ENCODE results near the gene MT1B. TPM values are rescaled to one million over a fixed set of nuclear protein-coding genes. Genes with fewer than 3 reads are reported as not detected.
"Not testable (repeated sequence)": the region's sequence is repeated elsewhere in the genome, so short reads cannot be mapped to it uniquely, and the experiment has no call there.

The MT1B gene
- total and polyA plus RNA-seq, 4 donors, result 1.2 to 1.5 TPM; not detected in 2

DNA sequence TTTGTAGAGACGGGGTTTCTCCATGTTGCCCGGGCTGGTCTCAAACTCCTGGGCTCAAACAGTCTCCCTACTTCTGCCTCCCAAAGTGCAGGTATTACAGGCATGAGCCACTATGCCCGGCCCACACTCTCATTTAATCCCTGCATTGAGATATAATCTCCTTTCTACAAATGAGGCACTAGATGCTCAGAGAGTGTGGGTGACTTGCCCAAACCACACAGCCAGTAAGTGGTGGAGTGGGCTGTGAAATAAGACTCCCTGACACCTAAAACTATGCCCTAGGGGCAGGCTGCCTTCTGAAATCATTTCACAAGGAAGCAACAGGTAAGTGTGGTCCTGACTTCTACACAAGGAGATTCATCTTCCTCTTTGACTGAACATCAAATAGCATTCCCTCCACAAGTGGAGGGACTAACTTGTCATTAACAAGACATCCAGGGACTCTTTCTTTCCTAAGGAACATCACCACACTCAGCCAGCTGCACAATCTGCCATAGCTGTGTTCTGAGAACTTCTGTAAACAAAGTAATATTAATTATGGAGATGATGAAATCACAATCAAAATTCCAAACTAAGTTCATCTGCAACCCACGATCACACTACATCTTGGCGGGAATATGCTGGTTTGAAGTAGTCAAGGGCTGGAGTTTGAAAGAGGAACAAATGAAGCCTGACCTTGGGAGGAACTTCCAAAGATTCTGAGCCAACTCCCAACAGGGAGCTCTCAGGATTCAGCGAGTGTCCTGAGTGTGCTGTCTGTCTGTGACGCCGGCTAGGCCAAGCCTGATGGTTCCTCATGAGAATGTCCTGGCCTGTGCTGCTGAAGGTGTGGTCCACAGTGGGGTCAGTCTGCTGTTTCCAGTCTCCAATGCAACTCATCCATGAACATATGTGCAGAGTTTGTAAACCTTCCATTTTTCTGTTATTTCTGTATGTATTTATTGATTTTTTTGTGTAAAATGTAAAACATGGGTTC lies 13.9 kb downstream of the MT1B start:
- TF ChIP-seq HNF4A (conservative IDR thresholded peaks at IDR 0.05) (peak in 1 of 2 donors; percentile 10), TAF1 (conservative IDR thresholded peaks at IDR 0.05) (peak; percentile 14), JUND (IDR thresholded peaks at IDR 0.05) (peak in 1 of 2 donors; percentile 47), SP1 (IDR thresholded peaks at IDR 0.05) (peak; percentile 50), EGR1 (IDR thresholded peaks at IDR 0.05; ENCODE audit: low read depth in 2 of 2) (peak in 1 of 2 donors; percentile 6)
- TF ChIP-seq, protein P1, sequence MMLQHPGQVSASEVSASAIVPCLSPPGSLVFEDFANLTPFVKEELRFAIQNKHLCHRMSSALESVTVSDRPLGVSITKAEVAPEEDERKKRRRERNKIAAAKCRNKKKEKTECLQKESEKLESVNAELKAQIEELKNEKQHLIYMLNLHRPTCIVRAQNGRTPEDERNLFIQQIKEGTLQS (IDR thresholded peaks at IDR 0.05), result peak; percentile 31
- H3K9me3 ChIP-seq (ENCODE audit: control insufficient read depth in 4 of 4, low read length in 3 of 4); H3K36me3 ChIP-seq (ENCODE audit: control insufficient read depth in 4 of 4, insufficient read depth in 3 of 4, low read depth in 1 of 4, low read length in 3 of 4); H3K27me3 ChIP-seq (ENCODE audit: control insufficient read depth in 4 of 4, insufficient read depth in 4 of 4, low read length in 3 of 4); H3K9ac ChIP-seq (ENCODE audit: low read depth in 1 of 2, low read length in 2 of 2); DNase-seq (ENCODE audit: low spot score): not testable (repeated sequence)
- WGBS, result 56% methylated on average over 8 of the region's 8 CpGs
- Histone ChIP-seq H3K27ac (ENCODE audit: low read depth in 1 of 2, low read length in 2 of 2) (peak overlapping the region; percentile 38 to 94), H3K4me3 (ENCODE audit: low read depth in 1 of 3, low read length in 3 of 3) (peak overlapping the region in 1 of 3 donors; percentile 97), H3K4me1 (ENCODE audit: control insufficient read depth in 4 of 4, insufficient read depth in 4 of 4, low read length in 3 of 4) (peaks cover 0 to 16% (median 7%) of the 10 kb centered on the region in 4 donors)

DNA sequence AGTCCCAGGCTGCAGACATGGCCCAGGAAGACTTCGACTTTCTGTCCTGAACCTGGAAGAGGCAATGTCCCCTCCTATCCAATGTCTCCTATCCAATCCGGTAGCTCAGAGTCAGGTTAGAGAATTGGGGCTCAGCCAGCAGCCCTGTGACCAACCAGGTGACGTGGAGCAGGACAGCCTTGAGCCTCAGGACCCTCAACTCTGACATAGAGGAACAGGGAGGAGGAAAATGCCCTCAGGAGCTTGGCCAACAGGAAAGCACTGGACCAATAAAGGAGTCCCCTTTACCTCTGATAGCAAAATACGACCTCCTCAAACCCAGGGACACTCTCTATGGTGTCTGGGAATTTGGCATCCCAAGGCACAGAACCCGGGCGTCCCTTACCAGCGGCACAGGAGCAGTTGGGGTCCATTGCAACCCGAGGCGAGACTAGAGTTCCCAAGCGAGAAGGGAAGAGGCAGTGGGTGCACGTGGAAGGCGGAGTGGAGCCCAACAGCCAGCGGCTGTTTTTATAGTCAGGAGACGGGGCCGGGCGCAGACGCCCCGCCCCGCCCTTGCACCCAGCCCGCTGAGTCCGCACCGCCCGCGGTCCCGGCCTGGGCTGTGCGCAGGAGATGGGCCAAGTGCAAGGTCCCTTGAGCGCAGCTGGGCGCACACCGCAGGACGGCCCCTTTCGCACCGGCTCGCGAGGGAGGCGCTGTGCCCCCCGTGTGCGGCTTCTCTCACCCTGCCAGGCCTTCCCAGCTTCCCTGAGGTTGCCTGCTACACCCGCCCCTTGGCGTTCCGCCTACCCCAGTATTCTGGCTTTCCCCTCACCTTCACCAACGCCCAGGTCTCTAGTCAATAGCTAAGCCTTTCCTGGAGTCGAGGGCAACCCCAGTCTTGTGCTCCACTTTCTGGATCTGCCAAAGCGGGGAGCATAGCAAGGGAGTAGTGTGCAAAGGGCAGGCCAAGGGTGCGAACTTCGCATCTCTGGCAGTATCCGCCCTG lies 16.2 kb downstream of the MT1B start, which contains the start of gene MT1G:
MT1G (minus strand) TSS at position 485 of the 991 bp plus-strand sequence; CDS start at position 413, 72 bp downstream.
- Histone ChIP-seq H3K9ac (ENCODE audit: low read depth in 1 of 2, low read length in 2 of 2) (peak within 1 kb of the TSS; percentile 72 to 92), H3K4me1 (ENCODE audit: control insufficient read depth in 4 of 4, insufficient read depth in 4 of 4, low read length in 3 of 4) (peaks cover 0 to 20% (median 10%) of the 10 kb centered on the region in 4 donors), H3K4me3 (ENCODE audit: low read depth in 1 of 3, low read length in 3 of 3) (peak within 1 kb of the TSS; percentile 55 to 97 (median 71)), H3K36me3 (ENCODE audit: control insufficient read depth in 4 of 4, insufficient read depth in 3 of 4, low read depth in 1 of 4, low read length in 3 of 4) (no peaks in the 10 kb centered on the region), H3K27ac (ENCODE audit: low read depth in 1 of 2, low read length in 2 of 2) (peak within 1 kb of the TSS; percentile 90 to 94), H3K9me3 (ENCODE audit: control insufficient read depth in 4 of 4, low read length in 3 of 4) (no peaks in the 10 kb centered on the region), H3K27me3 (ENCODE audit: control insufficient read depth in 4 of 4, insufficient read depth in 4 of 4, low read length in 3 of 4) (no peaks in the 10 kb centered on the region)
- 5% methylated on average over 46 of the region's 46 CpGs for WGBS
- peak; percentile 83 for DNase-seq (ENCODE audit: low spot score)
- TF ChIP-seq SP1 (IDR thresholded peaks at IDR 0.05), result peak; percentile 90
- peak; percentile 36 to 71 for TF ChIP-seq RXRA (IDR thresholded peaks at IDR 0.05)
- TF ChIP-seq, protein P2, sequence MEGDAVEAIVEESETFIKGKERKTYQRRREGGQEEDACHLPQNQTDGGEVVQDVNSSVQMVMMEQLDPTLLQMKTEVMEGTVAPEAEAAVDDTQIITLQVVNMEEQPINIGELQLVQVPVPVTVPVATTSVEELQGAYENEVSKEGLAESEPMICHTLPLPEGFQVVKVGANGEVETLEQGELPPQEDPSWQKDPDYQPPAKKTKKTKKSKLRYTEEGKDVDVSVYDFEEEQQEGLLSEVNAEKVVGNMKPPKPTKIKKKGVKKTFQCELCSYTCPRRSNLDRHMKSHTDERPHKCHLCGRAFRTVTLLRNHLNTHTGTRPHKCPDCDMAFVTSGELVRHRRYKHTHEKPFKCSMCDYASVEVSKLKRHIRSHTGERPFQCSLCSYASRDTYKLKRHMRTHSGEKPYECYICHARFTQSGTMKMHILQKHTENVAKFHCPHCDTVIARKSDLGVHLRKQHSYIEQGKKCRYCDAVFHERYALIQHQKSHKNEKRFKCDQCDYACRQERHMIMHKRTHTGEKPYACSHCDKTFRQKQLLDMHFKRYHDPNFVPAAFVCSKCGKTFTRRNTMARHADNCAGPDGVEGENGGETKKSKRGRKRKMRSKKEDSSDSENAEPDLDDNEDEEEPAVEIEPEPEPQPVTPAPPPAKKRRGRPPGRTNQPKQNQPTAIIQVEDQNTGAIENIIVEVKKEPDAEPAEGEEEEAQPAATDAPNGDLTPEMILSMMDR (IDR thresholded peaks at IDR 0.05; ENCODE audit: low read depth, low read length, missing input control), result peak; percentile 4
- TF ChIP-seq, protein P3, sequence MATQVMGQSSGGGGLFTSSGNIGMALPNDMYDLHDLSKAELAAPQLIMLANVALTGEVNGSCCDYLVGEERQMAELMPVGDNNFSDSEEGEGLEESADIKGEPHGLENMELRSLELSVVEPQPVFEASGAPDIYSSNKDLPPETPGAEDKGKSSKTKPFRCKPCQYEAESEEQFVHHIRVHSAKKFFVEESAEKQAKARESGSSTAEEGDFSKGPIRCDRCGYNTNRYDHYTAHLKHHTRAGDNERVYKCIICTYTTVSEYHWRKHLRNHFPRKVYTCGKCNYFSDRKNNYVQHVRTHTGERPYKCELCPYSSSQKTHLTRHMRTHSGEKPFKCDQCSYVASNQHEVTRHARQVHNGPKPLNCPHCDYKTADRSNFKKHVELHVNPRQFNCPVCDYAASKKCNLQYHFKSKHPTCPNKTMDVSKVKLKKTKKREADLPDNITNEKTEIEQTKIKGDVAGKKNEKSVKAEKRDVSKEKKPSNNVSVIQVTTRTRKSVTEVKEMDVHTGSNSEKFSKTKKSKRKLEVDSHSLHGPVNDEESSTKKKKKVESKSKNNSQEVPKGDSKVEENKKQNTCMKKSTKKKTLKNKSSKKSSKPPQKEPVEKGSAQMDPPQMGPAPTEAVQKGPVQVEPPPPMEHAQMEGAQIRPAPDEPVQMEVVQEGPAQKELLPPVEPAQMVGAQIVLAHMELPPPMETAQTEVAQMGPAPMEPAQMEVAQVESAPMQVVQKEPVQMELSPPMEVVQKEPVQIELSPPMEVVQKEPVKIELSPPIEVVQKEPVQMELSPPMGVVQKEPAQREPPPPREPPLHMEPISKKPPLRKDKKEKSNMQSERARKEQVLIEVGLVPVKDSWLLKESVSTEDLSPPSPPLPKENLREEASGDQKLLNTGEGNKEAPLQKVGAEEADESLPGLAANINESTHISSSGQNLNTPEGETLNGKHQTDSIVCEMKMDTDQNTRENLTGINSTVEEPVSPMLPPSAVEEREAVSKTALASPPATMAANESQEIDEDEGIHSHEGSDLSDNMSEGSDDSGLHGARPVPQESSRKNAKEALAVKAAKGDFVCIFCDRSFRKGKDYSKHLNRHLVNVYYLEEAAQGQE (IDR thresholded peaks at IDR 0.05), result peak; percentile 75
- peak in 1 of 2 donors; percentile 16 for TF ChIP-seq GABPA (IDR thresholded peaks at IDR 0.05 in 1 of 2, conservative IDR thresholded peaks at IDR 0.05 in 1 of 2)
- TF ChIP-seq HNF4A (conservative IDR thresholded peaks at IDR 0.05), result peak; percentile 63
- TF ChIP-seq EGR1 (IDR thresholded peaks at IDR 0.05; ENCODE audit: low read depth in 2 of 2), result peak in 1 of 2 donors; percentile 32
- TF ChIP-seq, protein P4, sequence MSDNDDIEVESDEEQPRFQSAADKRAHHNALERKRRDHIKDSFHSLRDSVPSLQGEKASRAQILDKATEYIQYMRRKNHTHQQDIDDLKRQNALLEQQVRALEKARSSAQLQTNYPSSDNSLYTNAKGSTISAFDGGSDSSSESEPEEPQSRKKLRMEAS (IDR thresholded peaks at IDR 0.05), result no peak
- peak in 1 of 2 donors; percentile 37 for TF ChIP-seq RAD21 (IDR thresholded peaks at IDR 0.05)
- peak in 1 of 2 donors; percentile 58 for TF ChIP-seq JUND (IDR thresholded peaks at IDR 0.05)
- no peak for TF ChIP-seq FOXA1 (IDR thresholded peaks at IDR 0.05)
- peak; percentile 59 for TF ChIP-seq YY1 (IDR thresholded peaks at IDR 0.05)
- TF ChIP-seq NR2F2 (IDR thresholded peaks at IDR 0.05), result no peak
- TF ChIP-seq, protein P5, sequence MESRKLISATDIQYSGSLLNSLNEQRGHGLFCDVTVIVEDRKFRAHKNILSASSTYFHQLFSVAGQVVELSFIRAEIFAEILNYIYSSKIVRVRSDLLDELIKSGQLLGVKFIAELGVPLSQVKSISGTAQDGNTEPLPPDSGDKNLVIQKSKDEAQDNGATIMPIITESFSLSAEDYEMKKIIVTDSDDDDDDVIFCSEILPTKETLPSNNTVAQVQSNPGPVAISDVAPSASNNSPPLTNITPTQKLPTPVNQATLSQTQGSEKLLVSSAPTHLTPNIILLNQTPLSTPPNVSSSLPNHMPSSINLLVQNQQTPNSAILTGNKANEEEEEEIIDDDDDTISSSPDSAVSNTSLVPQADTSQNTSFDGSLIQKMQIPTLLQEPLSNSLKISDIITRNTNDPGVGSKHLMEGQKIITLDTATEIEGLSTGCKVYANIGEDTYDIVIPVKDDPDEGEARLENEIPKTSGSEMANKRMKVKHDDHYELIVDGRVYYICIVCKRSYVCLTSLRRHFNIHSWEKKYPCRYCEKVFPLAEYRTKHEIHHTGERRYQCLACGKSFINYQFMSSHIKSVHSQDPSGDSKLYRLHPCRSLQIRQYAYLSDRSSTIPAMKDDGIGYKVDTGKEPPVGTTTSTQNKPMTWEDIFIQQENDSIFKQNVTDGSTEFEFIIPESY (IDR thresholded peaks at IDR 0.05), result peak; percentile 48
- TF ChIP-seq FOXA2 (IDR thresholded peaks at IDR 0.05), result no peak
- peak; percentile 94 for TF ChIP-seq TAF1 (conservative IDR thresholded peaks at IDR 0.05)
- TF ChIP-seq, protein P1 (IDR thresholded peaks at IDR 0.05), result peak; percentile 15
- TF ChIP-seq HNF4G (IDR thresholded peaks at IDR 0.05), result peak; percentile 44

Measured in liver (tissue), 9 donors.